Naive thymus-derived CD4-positive, alpha-beta T cell (primary cell): ENCODE data around the gene QKI. TPM values are rescaled to one million over a fixed set of nuclear protein-coding genes. Genes with fewer than 3 reads are reported as not detected.
A peak's percentile ranks its signal among the peaks of the same experiment; 100 is the strongest.

Source experiments
- ATAC-seq: fragments of 150-1000 bp; cut with Tn5 transposase; 2 replicates; pipeline ENCODE4 v1.10.0; 2021; ENCODE audit warnings: mild to moderate bottlenecking, moderate library complexity
- CTCF ChIA-PET: fragments of 350-600 bp; sonication (Branson Sonifier 250); formaldehyde crosslinking; loops from one replicate; lab custom pipeline; 2021; ENCODE audit warnings: antibody characterized with exemption; lab: Charles Lee
- POLR2A ChIA-PET: fragments of 350-600 bp; sonication (Branson Sonifier 250); formaldehyde crosslinking; loops from one replicate; lab custom pipeline; 2021; ENCODE audit warnings: antibody characterized with exemption, inconsistent platforms; lab: Charles Lee
- DNase-seq, 9 donors: peaks; one replicate each; pipeline versions ENCODE4 v3.0.0 to v3.0.0-alpha.2; 2020 to 2022; ENCODE audit warnings: mixed read lengths in 1 of 9
- H3K27ac ChIP-seq: one replicate; pipeline ENCODE4 v1.7.0; 2013; ENCODE audit warnings: mild to moderate bottlenecking, low read depth, low read length, moderate library complexity
- H3K27me3 ChIP-seq, 2 donors: one replicate each; pipeline ENCODE4 v1.7.0; 2013; ENCODE audit warnings: low read length in 2 of 2, mild to moderate bottlenecking in 2 of 2, moderate library complexity in 2 of 2; ENCODE audit not compliant: control insufficient read depth in 2 of 2, insufficient read depth in 2 of 2
- H3K36me3 ChIP-seq, 3 experiments: 1 replicate in 2 of 3; 2 replicates in 1 of 3; pipeline ENCODE4 v1.7.0; 2013; ENCODE audit warnings: low read length in 3 of 3, mild to moderate bottlenecking in 3 of 3, moderate library complexity in 1 of 3; ENCODE audit not compliant: insufficient read depth in 3 of 3, control insufficient read depth in 2 of 3
- H3K4me1 ChIP-seq, 2 donors: one replicate each; pipeline ENCODE4 v1.7.0; 2013; ENCODE audit warnings: low read length in 2 of 2, mild to moderate bottlenecking in 2 of 2, moderate library complexity in 1 of 2; ENCODE audit not compliant: control insufficient read depth in 2 of 2, insufficient read depth in 2 of 2
- H3K4me3 ChIP-seq: 2 replicates; pipeline ENCODE4 v1.7.0; 2013; ENCODE audit warnings: mild to moderate bottlenecking, low read length
- H3K9me3 ChIP-seq, 3 experiments: 1 replicate in 2 of 3; 2 replicates in 1 of 3; pipeline ENCODE4 v1.7.0; 2013; ENCODE audit warnings: low read length in 3 of 3; ENCODE audit not compliant: control insufficient read depth in 2 of 3
- H3K27ac Mint-ChIP-seq, 9 donors: one replicate each; pipeline ENCODE4 v1.8.0; 2020 to 2022; ENCODE audit warnings: mixed read lengths in 9 of 9, mild to moderate bottlenecking in 8 of 9, moderate library complexity in 5 of 9, inconsistent platforms in 2 of 9
- H3K27me3 Mint-ChIP-seq, 5 donors: one replicate each; pipeline ENCODE4 v1.8.0; 2021 to 2022; ENCODE audit warnings: mixed read lengths in 5 of 5, mild to moderate bottlenecking in 1 of 5
- H3K36me3 Mint-ChIP-seq, 5 donors: one replicate each; pipeline ENCODE4 v1.8.0; 2020 to 2022; ENCODE audit warnings: mixed read lengths in 5 of 5, mild to moderate bottlenecking in 3 of 5, inconsistent platforms in 1 of 5
- H3K4me1 Mint-ChIP-seq, 7 donors: one replicate each; pipeline ENCODE4 v1.8.0; 2020 to 2022; ENCODE audit warnings: mixed read lengths in 7 of 7, mild to moderate bottlenecking in 3 of 7, inconsistent platforms in 1 of 7
- H3K4me3 Mint-ChIP-seq, 10 donors: one replicate each; pipeline ENCODE4 v1.8.0; 2020 to 2022; ENCODE audit warnings: mild to moderate bottlenecking in 10 of 10, mixed read lengths in 10 of 10, moderate library complexity in 6 of 10, inconsistent platforms in 2 of 10
- H3K9me3 Mint-ChIP-seq, 11 donors: one replicate each; pipeline ENCODE4 v1.8.0; 2020 to 2022; ENCODE audit warnings: mixed read lengths in 11 of 11, mild to moderate bottlenecking in 4 of 11, inconsistent platforms in 1 of 11, moderate library complexity in 1 of 11
- intact Hi-C, 2 donors: fragments of 100-400 bp; cut with micrococcal nuclease; formaldehyde crosslinking; loops; one replicate each; pipeline ENCODE4 v1.15.1; 2023
- polyA plus RNA-seq, 2 donors: library from polyadenylated mRNA; unstranded; fragments of 300-500 nt; fragmentation: Illumina TruSeq; gene quantifications; one replicate each; pipeline ENCODE4 v1.2.3, GENCODE V29; 2021
- total RNA-seq, 6 experiments: library from RNA in 5 of 6; stranded (reverse) in 5 of 6; gene quantifications; 1 replicate in 5 of 6; 2 replicates in 1 of 6; pipeline ENCODE4 v1.2.3 and lab custom pipeline; 2021 to 2026

Gene QKI
- total and polyA plus RNA-seq, 7 experiments from 2014 or later = 15.0 to 147 (median 72.5) TPM

DNA sequence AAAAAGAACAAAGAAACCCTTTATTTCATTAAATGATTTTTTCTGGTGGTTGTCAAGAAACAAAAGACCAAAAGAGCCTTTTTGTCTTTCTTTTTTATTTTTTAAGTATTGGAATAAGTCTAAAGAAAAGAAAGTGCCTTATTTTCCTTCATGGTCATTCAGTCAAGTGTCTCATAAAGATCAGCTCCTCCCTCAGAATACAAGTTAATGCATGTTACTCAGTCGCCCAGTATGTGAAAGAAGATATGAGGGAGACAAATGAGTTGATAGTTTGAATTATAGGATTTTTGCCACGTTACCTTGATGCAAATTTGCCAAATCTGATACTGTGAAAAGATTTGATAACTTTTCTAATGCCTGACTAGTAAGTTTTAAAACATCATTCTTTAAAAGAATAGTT lies 157.2 kb downstream of the QKI start:
- Mint-ChIP-seq H3K27me3 (no peaks in the 10 kb centered on the region), H3K4me3 (no peak overlapping the region), H3K27ac (no peak overlapping the region), H3K36me3 (peaks cover 5 to 40% (median 20%) of the 10 kb centered on the region in 5 donors), H3K4me1 (peaks cover 0 to 6% (median 0%) of the 10 kb centered on the region in 7 donors), H3K9me3 (no peaks in the 10 kb centered on the region)
- DNase-seq (no peak), ATAC-seq (no peak)
- Histone ChIP-seq H3K36me3 (peaks cover 0 to 5% (median 0%) of the 10 kb centered on the region in 3 experiments), H3K27ac (no peak overlapping the region), H3K4me1 (no peaks in the 10 kb centered on the region), H3K27me3 (no peaks in the 10 kb centered on the region), H3K4me3 (no peak overlapping the region), H3K9me3 (no peaks in the 10 kb centered on the region)
- POLR2A ChIA-PET = no interaction called here
- intact Hi-C loops = no loop called here
- CTCF ChIA-PET = no interaction called here

DNA sequence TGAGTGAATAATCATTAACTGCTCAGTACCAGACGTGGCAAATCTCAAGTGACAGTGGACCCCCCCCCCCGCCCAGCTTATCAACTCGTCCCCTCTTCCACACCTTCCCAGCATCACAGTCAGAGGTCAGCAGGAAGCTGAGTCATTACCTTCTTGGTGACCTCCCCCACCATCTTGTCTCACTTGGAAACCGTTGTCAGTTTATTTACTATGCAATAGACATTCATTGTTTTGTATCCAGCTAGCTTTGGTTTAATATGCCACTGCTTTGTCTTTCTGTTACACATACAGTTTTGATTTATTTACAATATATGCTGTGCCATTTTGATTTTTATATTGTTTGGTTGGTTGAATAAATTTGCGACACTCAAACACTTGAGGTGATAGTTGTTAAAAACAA lies 158.1 kb downstream of the QKI start:
- H3K4me1 Mint-ChIP-seq = peaks cover 0 to 6% (median 0%) of the 10 kb centered on the region in 7 donors

GRCh38 chr6:163573503-163574179 lies 159.1 kb downstream of the QKI start:
- no peaks in the 10 kb centered on the region for H3K27me3 ChIP-seq
- Mint-ChIP-seq H3K4me1 (peaks cover 0 to 6% (median 0%) of the 10 kb centered on the region in 7 donors), H3K9me3 (no peaks in the 10 kb centered on the region), H3K4me3 (no peak overlapping the region), H3K27me3 (peaks cover 0 to under 1% (median 0%) of the 10 kb centered on the region in 5 donors), H3K36me3 (peaks cover 5 to 37% (median 20%) of the 10 kb centered on the region in 5 donors), H3K27ac (no peak overlapping the region)
- no peak overlapping the region for H3K27ac ChIP-seq
- peaks cover 0 to 5% (median 0%) of the 10 kb centered on the region in 3 experiments for H3K36me3 ChIP-seq
- DNase-seq (no peak), ATAC-seq (no peak)
- H3K4me1 ChIP-seq = no peaks in the 10 kb centered on the region
- H3K4me3 ChIP-seq = no peak overlapping the region
- ChIA-PET CTCF (no interaction called here), POLR2A (no interaction called here)
- no peaks in the 10 kb centered on the region for H3K9me3 ChIP-seq
- intact Hi-C loops = no loop called here

More for the DNA sequence above, 158.1 kb downstream of the QKI start:
- intact Hi-C loops = no loop called here
- no peaks in the 10 kb centered on the region for H3K27me3 ChIP-seq
- Mint-ChIP-seq H3K4me3 (no peak overlapping the region), H3K27ac (peak overlapping the region in 1 of 9 donors; percentile 29), H3K9me3 (no peaks in the 10 kb centered on the region), H3K36me3 (peaks cover 5 to 40% (median 20%) of the 10 kb centered on the region in 5 donors), H3K27me3 (no peaks in the 10 kb centered on the region)
- H3K4me1 ChIP-seq = no peaks in the 10 kb centered on the region
- DNase-seq = no peak
- ChIA-PET POLR2A (no interaction called here), CTCF (no interaction called here)
- H3K9me3 ChIP-seq = no peaks in the 10 kb centered on the region
- ATAC-seq = no peak
- no peak overlapping the region for H3K27ac ChIP-seq
- H3K4me3 ChIP-seq = no peak overlapping the region
- H3K36me3 ChIP-seq = peaks cover 0 to 5% (median 0%) of the 10 kb centered on the region in 3 experiments

- no peak overlapping the region for H3K27ac Mint-ChIP-seq
Measured at GRCh38 chr6:163576114-163576513, 161.6 kb downstream of the QKI start.

GRCh38 chr6:163577404-163577803 lies 162.9 kb downstream of the QKI start:
- no peaks in the 10 kb centered on the region for H3K4me1 ChIP-seq
- intact Hi-C loops = no loop called here
- CTCF ChIA-PET = no interaction called here
- H3K27me3 ChIP-seq = no peaks in the 10 kb centered on the region
- no peaks in the 10 kb centered on the region for H3K9me3 ChIP-seq
- H3K9me3 Mint-ChIP-seq = no peaks in the 10 kb centered on the region
- DNase-seq = no peak
- no peak overlapping the region for H3K4me3 Mint-ChIP-seq
- POLR2A ChIA-PET = interaction anchor here (0.6 to 0.7 kb wide), 2 partner anchors 55 to 369 kb away, joined by 4 read pairs; no protein-coding TSS in a partner anchor
- no peaks in the 10 kb centered on the region for H3K36me3 ChIP-seq
- H3K4me1 Mint-ChIP-seq = peaks cover 0 to 5% (median 0%) of the 10 kb centered on the region in 7 donors
- no peak overlapping the region for H3K27ac ChIP-seq
- H3K4me3 ChIP-seq = no peak overlapping the region
- H3K27ac Mint-ChIP-seq = peak overlapping the region in 2 of 9 donors; percentile 38 to 48
- peaks cover 0 to 13% (median 6%) of the 10 kb centered on the region in 5 donors for H3K36me3 Mint-ChIP-seq
- peaks cover 0 to 10% (median 0%) of the 10 kb centered on the region in 5 donors for H3K27me3 Mint-ChIP-seq
- ATAC-seq = no peak

More at GRCh38 chr6:163576114-163576513, 161.6 kb downstream of the QKI start:
- ChIA-PET CTCF (no interaction called here), POLR2A (no interaction called here)
- Mint-ChIP-seq H3K9me3 (no peaks in the 10 kb centered on the region), H3K27me3 (peaks cover 0 to 10% (median 0%) of the 10 kb centered on the region in 5 donors), H3K4me1 (peaks cover 0 to 6% (median 0%) of the 10 kb centered on the region in 7 donors), H3K36me3 (peaks cover 0 to 23% (median 13%) of the 10 kb centered on the region in 5 donors), H3K4me3 (no peak overlapping the region)
- no peak overlapping the region for H3K4me3 ChIP-seq
- H3K9me3 ChIP-seq = no peaks in the 10 kb centered on the region
- H3K36me3 ChIP-seq = no peaks in the 10 kb centered on the region
- H3K27ac ChIP-seq = no peak overlapping the region
- no peaks in the 10 kb centered on the region for H3K27me3 ChIP-seq
- DNase-seq (no peak), ATAC-seq (no peak)
- intact Hi-C loops = no loop called here
- no peaks in the 10 kb centered on the region for H3K4me1 ChIP-seq

DNA sequence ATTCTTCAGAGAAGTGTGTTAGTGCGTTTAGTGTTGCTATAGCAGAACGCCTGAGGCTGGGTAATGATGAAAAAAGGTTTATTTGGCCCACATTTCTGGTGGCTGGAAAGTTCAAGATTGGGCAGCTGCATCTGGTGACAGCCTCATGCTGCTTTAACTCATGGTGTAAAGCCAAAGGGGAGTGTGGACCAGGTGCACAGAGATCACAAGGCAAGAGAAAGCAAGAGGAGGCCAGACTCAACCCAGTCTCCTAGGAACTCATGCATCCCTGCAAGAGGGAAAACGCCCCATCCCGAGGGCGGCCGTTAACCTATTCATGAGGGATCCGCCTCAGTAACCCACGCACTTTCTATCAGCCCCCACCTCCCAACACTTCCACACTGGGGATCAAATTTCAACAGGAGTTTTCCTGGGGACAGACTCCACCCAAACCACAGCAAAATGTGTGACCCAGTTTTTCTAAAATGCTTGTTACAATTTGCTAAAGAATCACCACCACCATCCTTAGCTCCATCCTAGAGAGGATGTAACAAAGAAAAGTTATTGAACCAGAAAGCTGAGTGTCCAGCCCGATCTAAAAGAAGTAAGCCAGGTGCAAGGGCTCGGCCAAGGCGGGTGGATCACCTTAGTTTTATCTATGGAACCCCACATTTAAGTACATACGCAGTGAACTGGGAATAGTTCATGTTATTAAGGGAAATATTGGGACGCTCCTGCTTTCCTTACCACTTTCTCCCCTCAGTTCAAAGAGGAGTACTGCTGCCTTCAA lies 164.8 kb downstream of the QKI start:
- Histone ChIP-seq H3K4me1 (no peaks in the 10 kb centered on the region), H3K9me3 (no peaks in the 10 kb centered on the region), H3K36me3 (no peaks in the 10 kb centered on the region), H3K27ac (no peak overlapping the region), H3K27me3 (no peaks in the 10 kb centered on the region), H3K4me3 (no peak overlapping the region)
- H3K27ac Mint-ChIP-seq = no peak overlapping the region
- peaks cover 0 to 4% (median 0%) of the 10 kb centered on the region in 7 donors for H3K4me1 Mint-ChIP-seq
- POLR2A ChIA-PET = no interaction called here
- intact Hi-C loops = no loop called here
- peaks cover 0 to 2% (median 0%) of the 10 kb centered on the region in 11 donors for H3K9me3 Mint-ChIP-seq
- CTCF ChIA-PET = no interaction called here
- H3K36me3 Mint-ChIP-seq = peaks cover 0 to 5% (median 0%) of the 10 kb centered on the region in 5 donors
- DNase-seq (no peak), ATAC-seq (no peak)
- peaks cover 0 to 10% (median 4%) of the 10 kb centered on the region in 5 donors for H3K27me3 Mint-ChIP-seq
- H3K4me3 Mint-ChIP-seq = no peak overlapping the region
